SK-N-MC (cell line): ENCODE measurements around the gene POU4F3.

ENCODE experiments used
- EZH2 ChIP-seq: fragments of 200-600 bp; sonication (generic); IDR thresholded peaks from one replicate; pipeline ENCODE4 v1.6.1; 2017; ENCODE audit warnings: antibody characterized with exemption
- FOXP2 ChIP-seq: optimal IDR thresholded peaks from 2 replicates; pipeline ENCODE3; 2011; ENCODE audit warnings: mild to moderate bottlenecking, moderate library complexity; ENCODE audit not compliant: insufficient read depth; ENCODE audit errors: extremely low read length, control extremely low read depth
- POLR2AphosphoS5 ChIP-seq: IDR thresholded peaks from 2 replicates; pipeline ENCODE4 v1.6.1; 2012; ENCODE audit warnings: mild to moderate bottlenecking, low read depth, low read length, borderline replicate concordance

DNA sequence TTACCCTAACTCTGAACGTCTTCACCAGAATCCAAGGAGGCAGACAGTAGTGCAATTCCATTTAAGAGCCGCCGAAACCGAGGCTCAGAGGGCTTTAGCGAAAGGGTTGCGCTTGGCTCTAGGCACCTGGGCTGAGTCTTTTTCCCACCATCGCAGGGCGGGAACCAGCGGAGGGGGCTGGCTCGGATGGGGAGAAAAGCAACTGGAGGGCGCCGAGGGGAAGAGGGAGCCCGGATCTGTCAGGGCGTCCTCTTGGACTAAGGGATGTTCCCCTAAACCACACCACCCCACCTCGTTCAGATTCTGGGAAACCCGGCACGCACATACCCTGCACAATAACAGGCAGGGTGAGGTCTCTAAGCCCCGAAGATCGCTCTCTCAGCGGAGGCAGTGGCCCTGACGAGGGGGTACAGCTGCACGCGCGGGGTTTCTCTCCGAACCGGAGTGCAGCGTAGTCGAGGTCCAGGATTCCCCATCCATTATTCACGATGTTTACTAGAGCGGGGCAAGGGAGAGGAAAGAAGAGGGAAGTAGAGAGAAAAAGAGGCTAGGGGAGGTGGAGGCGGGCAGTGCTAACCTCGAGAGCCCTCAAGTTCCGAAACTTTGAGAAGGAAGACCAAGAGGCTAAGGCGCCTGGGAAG lies 1.3 kb upstream of the POU4F3 start:
- no peak for TF ChIP-seq EZH2
- TF ChIP-seq POLR2AphosphoS5 = no peak
- no peak for TF ChIP-seq FOXP2
